ENCODE data around the gene ARSG. TPM values are rescaled to one million over a fixed set of nuclear protein-coding genes. Genes with fewer than 3 reads are reported as not detected.

ARSG gene
- total RNA-seq (10 to 100 TPM; 13.6 to 19.1 TPM), polyA plus RNA-seq (10 to 100 TPM; 10.4 to 12.6 TPM)

- Mint-ChIP-seq H3K27ac (peak within 1 kb of the TSS; percentile 99 to 100 (median 99)), H3K27me3 (no peaks in the 10 kb centered on the region), H3K4me3 (peak within 1 kb of the TSS; percentile 96 to 100 (median 99)), H3K36me3 (peaks cover 0 to 6% of the 10 kb centered on the region in 2 donors), H3K4me1 (peaks cover 47 to 82% (median 59%) of the 10 kb centered on the region in 4 donors), H3K9me3 (no peaks in the 10 kb centered on the region)
- ChIA-PET POLR2A (ENCODE audit: partially characterized antibody) (interaction anchor here (0.6 to 9.3 kb wide), 41 partner anchors 12 to 271 kb away, joined by 3 to 151 read pairs (median 12); partner anchors contain the start of genes AMZ2, KPNA2, PRKAR1A and WIPI1), CTCF (ENCODE audit: partially characterized antibody) (interaction anchor here (0.8 to 5.4 kb wide), 8 partner anchors 12 to 146 kb away, joined by 3 to 21 read pairs (median 10); no protein-coding TSS in a partner anchor)
- peak; percentile 89 to 92 (median 90) for DNase-seq
- peak within 1 kb of the TSS; percentile 83 to 90 for H3K4me3 ChIP-seq (ENCODE audit: low read length in 2 of 2)
- H3K9me3 ChIP-seq (ENCODE audit: control insufficient read depth in 1 of 2, low read length in 2 of 2) = no peaks in the 10 kb centered on the region
- H3K27ac ChIP-seq (ENCODE audit: low read depth, low read length) = peak within 1 kb of the TSS; percentile 90
- no peaks in the 10 kb centered on the region for H3K27me3 ChIP-seq (ENCODE audit: insufficient read depth, low read length)
- H3K4me1 ChIP-seq (ENCODE audit: insufficient read depth, low read length) = peaks cover 70% of the 10 kb centered on the region
- H3K36me3 ChIP-seq (ENCODE audit: insufficient read depth, low read length) = no peaks in the 10 kb centered on the region
- intact Hi-C loops (cut with micrococcal nuclease) = loop anchor here (1.0 to 5.0 kb wide), 4 partner anchors 28 to 221 kb away; partner anchors contain the start of genes AMZ2 and PRKAR1A
Observed at GRCh38 chr17:68290955-68291835, at the start of gene ARSG, which contains the start of gene SLC16A6. ARSG (plus strand) TSS chr17:68291495; CDS start chr17:68307494, 15,999 bp downstream. SLC16A6 (minus strand) TSS chr17:68291127; CDS start chr17:68278320, 12,807 bp downstream.

DNA sequence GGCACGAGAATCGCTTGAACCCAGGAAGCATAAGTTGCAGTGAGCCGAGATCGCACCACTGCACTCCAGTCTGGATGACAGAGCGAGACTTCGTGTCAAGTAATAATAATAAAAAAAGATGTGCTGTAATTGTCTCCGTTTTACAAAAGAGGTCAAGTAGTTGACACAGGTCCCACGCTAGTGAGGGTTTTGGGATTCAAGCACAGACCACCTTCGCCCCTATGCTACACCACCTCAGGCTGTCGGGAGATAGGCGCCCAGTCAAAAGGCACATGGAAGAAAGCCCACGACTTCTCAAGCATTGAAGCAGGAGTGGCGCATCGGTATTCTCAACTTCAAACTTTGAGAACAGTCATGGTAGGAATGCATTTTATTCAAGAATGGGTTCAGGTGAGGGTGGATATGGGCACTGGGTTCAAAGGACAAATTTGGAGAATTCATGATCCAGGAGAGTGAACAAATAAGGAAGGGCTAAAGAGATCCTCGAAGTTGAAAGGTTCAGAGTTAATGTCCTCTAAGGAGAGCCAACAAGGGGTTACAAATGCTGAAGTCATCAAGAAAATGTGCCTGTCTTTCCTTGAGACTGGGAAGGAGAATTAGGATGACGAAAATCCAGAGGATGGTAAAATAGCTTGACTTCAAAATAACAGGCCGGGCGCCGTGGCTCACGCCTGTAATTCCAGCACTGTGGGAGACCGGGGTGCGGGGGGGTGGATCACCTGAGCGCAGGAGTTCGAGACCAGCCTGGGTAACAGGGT lies 44.8 kb upstream of the ARSG start:
- Histone ChIP-seq H3K36me3 (ENCODE audit: insufficient read depth, low read length) (no peaks in the 10 kb centered on the region), H3K27me3 (ENCODE audit: insufficient read depth, low read length) (no peaks in the 10 kb centered on the region), H3K4me3 (ENCODE audit: low read length in 2 of 2) (no peak overlapping the region), H3K27ac (ENCODE audit: low read depth, low read length) (peak overlapping the region; percentile 99), H3K9me3 (ENCODE audit: control insufficient read depth in 1 of 2, low read length in 2 of 2) (no peaks in the 10 kb centered on the region), H3K4me1 (ENCODE audit: insufficient read depth, low read length) (peaks cover 32% of the 10 kb centered on the region)
- Mint-ChIP-seq H3K27me3 (no peaks in the 10 kb centered on the region), H3K4me1 (peaks cover 32 to 52% (median 36%) of the 10 kb centered on the region in 4 donors), H3K9me3 (no peaks in the 10 kb centered on the region), H3K36me3 (peaks cover 2 to 23% of the 10 kb centered on the region in 2 donors), H3K27ac (peak overlapping the region; percentile 92 to 99 (median 99)), H3K4me3 (peak overlapping the region; percentile 76 to 94 (median 90))
- intact Hi-C loops (cut with micrococcal nuclease) = loop anchor here (1.0 to 5.0 kb wide), 3 partner anchors 8 to 211 kb away; partner anchors contain the start of genes ARSG, SLC16A6 and WIPI1
- ChIA-PET POLR2A (ENCODE audit: partially characterized antibody) (interaction anchor here (0.7 to 4.6 kb wide), 17 partner anchors 8 to 214 kb away, joined by 3 to 106 read pairs (median 18); partner anchors contain the start of genes ARSG, SLC16A6 and WIPI1), CTCF (ENCODE audit: partially characterized antibody) (interaction anchor here (0.7 to 3.2 kb wide), 9 partner anchors 9 to 211 kb away, joined by 3 to 19 read pairs (median 5); partner anchors contain the start of gene WIPI1)
- no peak for DNase-seq

- Mint-ChIP-seq H3K36me3 (peaks cover 10 to 30% of the 10 kb centered on the region in 2 donors), H3K27ac (peak within 1 kb of the TSS; percentile 97 to 99 (median 99)), H3K4me1 (peaks cover 33 to 59% (median 37%) of the 10 kb centered on the region in 4 donors)
Observed at GRCh38 chr17:68247445-68248198, 43.7 kb upstream of the ARSG start, which contains the start of gene AMZ2. AMZ2 (plus strand) TSS chr17:68248043; CDS start chr17:68250188, 2,145 bp downstream.

GRCh38 chr17:68248199-68248825 lies 43.0 kb upstream of the ARSG start:
- Mint-ChIP-seq H3K36me3 (peaks cover 10 to 35% of the 10 kb centered on the region in 2 donors), H3K27me3 (no peaks in the 10 kb centered on the region), H3K9me3 (no peaks in the 10 kb centered on the region), H3K4me3 (peak overlapping the region; percentile 85 to 94 (median 94)), H3K4me1 (peaks cover 38 to 66% (median 43%) of the 10 kb centered on the region in 4 donors), H3K27ac (peak overlapping the region; percentile 97 to 99 (median 99))
- intact Hi-C loops (cut with micrococcal nuclease) = loop anchor here (2.0 to 5.0 kb wide), 3 partner anchors 44 to 64 kb away; partner anchors contain the start of genes ARSG and SLC16A6
- H3K27me3 ChIP-seq (ENCODE audit: insufficient read depth, low read length) = no peaks in the 10 kb centered on the region
- H3K4me3 ChIP-seq (ENCODE audit: low read length in 2 of 2) = peak overlapping the region; percentile 76 to 95
- ChIA-PET CTCF (ENCODE audit: partially characterized antibody) (interaction anchor here (0.8 to 3.2 kb wide), 16 partner anchors 10 to 217 kb away, joined by 3 to 19 read pairs (median 4); no protein-coding TSS in a partner anchor), POLR2A (ENCODE audit: partially characterized antibody) (interaction anchor here (0.7 to 4.6 kb wide), 30 partner anchors 8 to 250 kb away, joined by 3 to 106 read pairs (median 8); partner anchors contain the start of genes ARSG, SLC16A6 and WIPI1)
- no peaks in the 10 kb centered on the region for H3K9me3 ChIP-seq (ENCODE audit: control insufficient read depth in 1 of 2, low read length in 2 of 2)
- peak in 1 of 5 donors; percentile 77 for DNase-seq
- no peaks in the 10 kb centered on the region for H3K36me3 ChIP-seq (ENCODE audit: insufficient read depth, low read length)
- peak overlapping the region; percentile 99 for H3K27ac ChIP-seq (ENCODE audit: low read depth, low read length)
- peaks cover 44% of the 10 kb centered on the region for H3K4me1 ChIP-seq (ENCODE audit: insufficient read depth, low read length)

More at GRCh38 chr17:68247445-68248198, 43.7 kb upstream of the ARSG start, which contains the start of gene AMZ2:
- Mint-ChIP-seq H3K27me3 (no peaks in the 10 kb centered on the region), H3K4me3 (peak within 1 kb of the TSS; percentile 85 to 94 (median 94)), H3K9me3 (no peaks in the 10 kb centered on the region)
- Histone ChIP-seq H3K27me3 (ENCODE audit: insufficient read depth, low read length) (no peaks in the 10 kb centered on the region), H3K27ac (ENCODE audit: low read depth, low read length) (peak within 1 kb of the TSS; percentile 99), H3K4me1 (ENCODE audit: insufficient read depth, low read length) (peaks cover 37% of the 10 kb centered on the region), H3K4me3 (ENCODE audit: low read length in 2 of 2) (peak within 1 kb of the TSS; percentile 76 to 95), H3K9me3 (ENCODE audit: control insufficient read depth in 1 of 2, low read length in 2 of 2) (no peaks in the 10 kb centered on the region), H3K36me3 (ENCODE audit: insufficient read depth, low read length) (no peaks in the 10 kb centered on the region)
- intact Hi-C loops (cut with micrococcal nuclease) = loop anchor here (1.0 to 5.0 kb wide), 5 partner anchors 9 to 210 kb away; partner anchors contain the start of genes ARSG, SLC16A6 and WIPI1
- ChIA-PET CTCF (ENCODE audit: partially characterized antibody) (interaction anchor here (0.7 to 3.2 kb wide), 18 partner anchors 10 to 218 kb away, joined by 3 to 19 read pairs (median 4); partner anchors contain the start of gene WIPI1), POLR2A (ENCODE audit: partially characterized antibody) (interaction anchor here (0.9 to 4.6 kb wide), 28 partner anchors 8 to 250 kb away, joined by 3 to 106 read pairs (median 8); partner anchors contain the start of genes ARSG, SLC16A6 and WIPI1)
- peak; percentile 94 to 99 (median 97) for DNase-seq

- peaks cover 41 to 67% (median 48%) of the 10 kb centered on the region in 4 donors for H3K4me1 Mint-ChIP-seq
- ChIA-PET POLR2A (ENCODE audit: partially characterized antibody) (interaction anchor here (0.7 to 4.6 kb wide), 20 partner anchors 10 to 249 kb away, joined by 3 to 106 read pairs (median 12); partner anchors contain the start of genes ARSG, SLC16A6 and WIPI1), CTCF (ENCODE audit: partially characterized antibody) (interaction anchor here (0.8 to 3.2 kb wide), 12 partner anchors 10 to 217 kb away, joined by 3 to 19 read pairs (median 4); no protein-coding TSS in a partner anchor)
- H3K27me3 Mint-ChIP-seq = no peaks in the 10 kb centered on the region
- H3K27ac Mint-ChIP-seq = peak overlapping the region; percentile 97 to 99 (median 99)
- H3K9me3 Mint-ChIP-seq = no peaks in the 10 kb centered on the region
- Histone ChIP-seq H3K27me3 (ENCODE audit: insufficient read depth, low read length) (no peaks in the 10 kb centered on the region), H3K9me3 (ENCODE audit: control insufficient read depth in 1 of 2, low read length in 2 of 2) (no peaks in the 10 kb centered on the region), H3K27ac (ENCODE audit: low read depth, low read length) (peak overlapping the region; percentile 99), H3K4me1 (ENCODE audit: insufficient read depth, low read length) (peaks cover 50% of the 10 kb centered on the region), H3K4me3 (ENCODE audit: low read length in 2 of 2) (peak overlapping the region in 1 of 2 donors; percentile 95), H3K36me3 (ENCODE audit: insufficient read depth, low read length) (no peaks in the 10 kb centered on the region)
- H3K4me3 Mint-ChIP-seq = peak overlapping the region; percentile 85 to 94 (median 94)
- H3K36me3 Mint-ChIP-seq = peaks cover 10 to 37% of the 10 kb centered on the region in 2 donors
- intact Hi-C loops (cut with micrococcal nuclease) = loop anchor here (1.0 to 5.0 kb wide), 4 partner anchors 9 to 64 kb away; partner anchors contain the start of genes ARSG and SLC16A6
- DNase-seq = peak in 1 of 5 donors; percentile 77
Observed at GRCh38 chr17:68248891-68249290, 42.4 kb upstream of the ARSG start.
